Muscle of arm (tissue), 14 donors: Measurements from ENCODE around the gene ZMAT3. TPM values are rescaled to one million over a fixed set of nuclear protein-coding genes. Genes with fewer than 3 reads are reported as not detected.
"Not testable (repeated sequence)": the region's sequence is repeated elsewhere in the genome, so short reads cannot be mapped to it uniquely, and the experiment has no call there.

Source experiments
- DNase-seq: peaks from one replicate; pipeline ENCODE4 v3.0.0-alpha.2; 2013
- long read RNA-seq, 11 donors: transcript quantifications; one replicate each; lab custom pipeline, GENCODE V29; 2026
- polyA plus RNA-seq, 12 donors: library from polyadenylated mRNA; unstranded; fragments of 120-200 nt; gene quantifications; one replicate each; pipeline ENCODE4 v1.2.1, GENCODE V29; 2013; ENCODE audit not compliant: insufficient read length in 12 of 12

ZMAT3 gene, protein sequence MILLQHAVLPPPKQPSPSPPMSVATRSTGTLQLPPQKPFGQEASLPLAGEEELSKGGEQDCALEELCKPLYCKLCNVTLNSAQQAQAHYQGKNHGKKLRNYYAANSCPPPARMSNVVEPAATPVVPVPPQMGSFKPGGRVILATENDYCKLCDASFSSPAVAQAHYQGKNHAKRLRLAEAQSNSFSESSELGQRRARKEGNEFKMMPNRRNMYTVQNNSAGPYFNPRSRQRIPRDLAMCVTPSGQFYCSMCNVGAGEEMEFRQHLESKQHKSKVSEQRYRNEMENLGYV
- 1 to 10 TPM in 11 of 12 donors, not detected in 1; 2.8 to 8.6 (median 6.8) TPM for polyA plus RNA-seq
- long read RNA-seq, donor 1, partial matches to known transcripts, result 0 of 1 reads
- long read RNA-seq, donor 1, other reads (novel, unspliced or antisense), result 0 of 1 reads
- long read RNA-seq, donor 2, full-length matches to known transcripts, result 1 of 1 reads
- long read RNA-seq, donor 2, partial matches to known transcripts, result 0 of 1 reads
- long read RNA-seq, donor 2, other reads (novel, unspliced or antisense), result 0 of 1 reads
- long read RNA-seq, donor 3, result 0 reads
- long read RNA-seq, donor 4, result 0 reads
- long read RNA-seq, donor 5, full-length matches to known transcripts, result 2 of 2 reads
- long read RNA-seq, donor 5, partial matches to known transcripts, result 0 of 2 reads
- long read RNA-seq, donor 5, other reads (novel, unspliced or antisense), result 0 of 2 reads
- long read RNA-seq, donor 6, result 0 reads
- long read RNA-seq, donor 7, full-length matches to known transcripts, result 2 of 2 reads
- long read RNA-seq, donor 7, partial matches to known transcripts, result 0 of 2 reads
- long read RNA-seq, donor 7, other reads (novel, unspliced or antisense), result 0 of 2 reads
- long read RNA-seq, donor 8, result 0 reads
- long read RNA-seq, donor 9, result 0 reads
- long read RNA-seq, donor 10, full-length matches to known transcripts, result 1 of 1 reads
- long read RNA-seq, donor 10, partial matches to known transcripts, result 0 of 1 reads
- long read RNA-seq, donor 10, other reads (novel, unspliced or antisense), result 0 of 1 reads
- long read RNA-seq, donor 11, partial matches to known transcripts, result 0 of 1 reads
- long read RNA-seq, donor 11, other reads (novel, unspliced or antisense), result 0 of 1 reads

DNA sequence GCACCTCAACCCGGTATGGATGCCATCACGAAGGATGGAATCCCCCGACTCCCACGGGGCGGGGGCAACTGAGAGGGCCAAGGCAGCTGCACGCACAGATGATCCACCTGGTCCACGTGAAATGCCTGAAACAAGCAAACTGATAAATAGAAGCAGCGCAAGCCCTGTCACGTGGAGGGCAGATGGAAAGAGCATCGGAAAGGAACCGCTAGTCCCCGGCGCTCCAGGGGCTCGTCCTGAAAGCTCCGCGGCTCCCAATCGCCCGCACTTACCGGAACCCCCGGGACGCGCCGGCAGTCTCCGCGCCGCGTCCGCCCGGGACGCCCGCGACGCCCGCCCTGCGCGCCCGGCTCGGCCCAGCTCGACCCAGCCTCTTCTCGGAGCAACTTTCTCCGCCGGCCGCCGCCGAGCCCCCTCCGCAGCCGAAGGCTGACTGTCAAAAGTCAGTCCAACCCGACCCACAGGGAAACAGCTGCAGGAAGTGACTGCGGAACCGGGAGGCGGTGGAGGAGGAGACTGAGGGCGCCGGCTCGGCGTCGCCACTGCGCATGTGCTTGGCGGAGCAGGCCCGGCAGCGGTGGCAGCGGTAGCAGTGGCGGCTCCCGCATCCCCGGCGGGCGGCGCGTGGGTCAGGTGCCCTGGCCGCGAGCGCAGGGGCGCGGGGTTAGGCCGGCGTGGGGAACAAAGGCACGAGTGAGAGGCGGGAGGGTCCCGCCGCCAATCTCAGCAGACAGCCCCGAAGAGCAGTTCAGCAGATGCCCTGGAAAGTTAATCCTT, at the start of gene ZMAT3:
ZMAT3 (minus strand) TSS at position 487 of the 777 bp plus-strand sequence. CDS start 4,057 bp downstream, outside the sequence.
- peak; percentile 88 for DNase-seq

DNA sequence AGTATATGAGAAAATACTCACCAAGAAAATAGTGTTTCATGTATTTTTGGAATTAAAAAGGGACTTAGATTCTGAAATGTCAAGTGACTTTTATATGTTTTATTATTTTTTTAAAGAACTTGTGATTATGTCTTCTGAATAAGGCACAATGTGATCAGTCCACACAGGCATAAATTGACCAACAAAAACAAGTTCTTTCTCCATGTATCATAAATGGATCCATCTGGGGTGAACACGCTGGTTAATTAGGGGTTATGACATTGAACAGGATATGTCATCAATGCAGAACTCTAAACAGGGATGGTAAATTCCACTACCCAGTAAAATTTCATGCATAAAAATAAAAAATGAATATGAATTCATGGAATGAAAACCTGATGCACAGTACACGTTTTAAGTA, 45.2 kb upstream of the ZMAT3 start:
- DNase-seq, result no peak

DNA sequence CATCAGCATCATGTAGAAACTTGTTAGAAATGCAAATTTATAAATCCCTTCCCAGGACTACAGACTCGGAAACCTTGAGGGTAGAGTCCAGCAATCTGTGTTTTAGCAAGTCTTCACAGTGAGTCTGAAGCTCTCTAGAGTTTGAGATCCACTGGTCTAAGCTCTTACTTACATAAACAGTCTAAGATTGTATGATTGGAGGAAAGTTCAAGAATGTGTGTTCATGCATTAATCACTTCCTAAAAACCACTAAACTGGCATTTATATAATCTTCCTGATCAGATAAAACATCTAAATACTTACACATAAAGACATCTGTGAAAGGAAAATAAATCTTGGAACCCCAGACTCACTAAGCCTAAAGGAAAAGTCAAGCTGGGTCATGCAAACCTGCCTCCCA, 43.8 kb upstream of the ZMAT3 start:
- not testable (repeated sequence) for DNase-seq

DNA sequence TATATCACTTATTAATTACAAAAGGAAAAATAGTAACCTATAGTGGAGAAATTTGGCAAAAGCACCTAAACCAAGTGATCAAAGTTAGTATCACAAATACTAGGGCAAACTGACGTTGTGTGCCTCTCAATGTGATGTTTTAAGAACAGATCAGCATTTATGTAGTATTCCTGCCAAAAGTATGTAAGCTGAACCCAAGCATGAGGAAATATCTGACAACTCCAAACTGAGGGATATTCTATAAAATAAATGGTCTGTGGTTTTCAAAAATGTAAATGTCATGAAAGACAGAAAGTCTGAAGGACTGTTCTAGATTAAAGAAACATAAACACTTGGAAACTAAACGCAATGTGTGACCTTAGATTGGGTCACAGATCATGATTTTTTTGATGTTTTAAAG, 42.3 kb upstream of the ZMAT3 start:
- no peak for DNase-seq

DNA sequence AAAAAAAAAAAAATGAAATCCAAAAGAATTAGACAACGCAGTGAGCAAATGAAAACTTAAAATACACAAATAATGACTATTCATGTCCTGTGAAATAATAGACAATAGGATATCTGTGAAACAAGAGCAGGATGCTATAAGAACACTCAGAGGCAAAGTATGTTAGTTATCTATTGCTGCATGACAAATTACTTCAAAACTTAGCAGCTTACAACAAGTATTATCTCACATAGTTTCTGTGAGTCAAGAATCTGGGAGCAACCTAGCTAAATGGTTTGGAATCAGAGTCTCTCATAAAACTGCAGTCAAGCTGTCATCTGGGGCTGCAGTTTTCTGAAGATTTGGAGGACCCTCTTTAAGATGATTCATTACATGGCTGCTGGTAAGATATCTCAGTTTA, 36.5 kb upstream of the ZMAT3 start:
- DNase-seq, result no peak

DNA sequence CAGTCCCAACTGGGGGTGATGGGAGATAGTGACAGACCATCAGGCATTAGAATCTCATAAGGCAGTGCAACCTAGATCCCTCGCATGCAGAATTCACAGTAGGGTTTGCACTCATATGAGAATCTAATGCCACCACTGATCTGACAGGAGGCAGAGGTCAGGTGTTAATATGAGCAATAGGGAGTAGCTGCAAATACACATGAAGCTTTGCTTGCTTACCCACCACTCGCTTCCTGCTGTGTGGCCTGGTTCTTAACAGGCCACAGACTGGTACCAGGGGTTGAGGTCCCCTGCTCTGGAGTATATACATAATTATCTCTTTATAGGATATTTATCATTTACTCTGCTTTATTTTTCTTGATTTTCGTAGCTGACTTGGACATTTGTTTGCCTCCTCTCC, 36.0 kb upstream of the ZMAT3 start:
- DNase-seq, result no peak

DNA sequence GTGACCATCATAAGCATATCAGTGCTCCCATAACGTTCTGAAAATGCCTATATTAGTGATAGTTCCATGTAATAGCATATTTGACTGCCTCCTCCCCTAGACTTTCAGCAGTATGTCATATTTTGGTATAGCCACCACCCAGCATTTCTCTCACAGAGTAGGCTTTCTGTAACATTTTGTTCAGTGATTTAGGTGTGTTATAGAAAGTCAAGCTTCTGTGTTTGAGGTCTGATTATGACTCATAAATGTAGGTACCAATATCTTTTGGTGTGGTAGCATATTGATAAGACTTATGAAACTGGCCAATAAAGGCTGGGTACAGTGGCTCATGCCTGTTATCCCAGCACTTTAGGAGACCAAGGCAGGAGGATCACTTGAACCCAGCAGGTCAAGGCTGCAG, 34.3 kb upstream of the ZMAT3 start:
- no peak for DNase-seq

DNA sequence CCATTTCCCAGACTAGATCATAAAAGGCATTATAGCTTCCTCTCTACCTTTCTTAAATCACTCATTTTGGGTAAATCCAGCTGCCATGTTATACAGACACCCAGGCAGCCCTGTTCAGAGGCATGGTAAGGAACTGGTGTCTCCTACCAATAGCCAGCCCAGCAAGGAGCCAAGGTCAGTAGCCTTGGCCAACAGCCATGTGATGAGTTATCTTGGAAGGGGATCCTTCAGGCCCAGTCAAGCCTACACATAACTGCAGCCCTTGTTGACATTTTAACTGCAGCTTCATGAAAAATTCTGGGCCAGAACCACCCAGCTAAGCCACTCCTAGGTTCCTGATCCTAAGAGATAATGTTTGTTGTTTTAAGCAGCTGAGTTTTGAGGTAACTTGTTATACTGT, 29.0 kb upstream of the ZMAT3 start:
- DNase-seq, result peak; percentile 0

DNA sequence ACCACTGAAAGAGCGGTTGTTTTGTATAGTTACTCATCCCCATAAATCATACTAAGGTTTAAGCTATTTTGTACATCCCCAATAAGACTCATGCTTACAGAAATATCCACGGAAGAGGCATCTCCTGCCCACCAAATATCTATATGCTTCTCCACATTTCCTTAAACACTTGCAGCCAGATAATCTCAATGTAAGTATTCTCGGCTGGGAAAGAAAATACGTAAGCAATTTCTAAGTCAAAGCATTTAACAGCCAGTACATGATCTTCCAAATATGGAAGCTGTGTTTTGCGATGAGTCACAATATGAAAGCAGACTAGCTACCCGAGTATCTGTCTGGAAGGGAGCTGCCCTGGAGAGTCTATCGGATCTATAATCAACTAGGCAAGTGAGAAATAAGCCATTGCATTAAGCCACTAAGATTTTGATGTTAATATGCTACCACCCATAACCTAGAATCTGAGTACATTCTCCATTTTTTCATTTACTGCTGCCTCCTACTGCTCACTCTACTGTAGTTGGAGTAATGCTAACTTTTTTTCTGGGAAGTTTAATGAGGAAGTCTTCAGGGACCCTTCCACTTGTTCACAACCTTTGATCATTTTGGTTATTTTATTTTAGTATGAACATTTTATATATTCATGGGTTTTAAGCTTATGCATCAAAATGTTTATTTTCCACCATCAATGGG, 26.9 kb upstream of the ZMAT3 start:
- DNase-seq, result no peak

DNA sequence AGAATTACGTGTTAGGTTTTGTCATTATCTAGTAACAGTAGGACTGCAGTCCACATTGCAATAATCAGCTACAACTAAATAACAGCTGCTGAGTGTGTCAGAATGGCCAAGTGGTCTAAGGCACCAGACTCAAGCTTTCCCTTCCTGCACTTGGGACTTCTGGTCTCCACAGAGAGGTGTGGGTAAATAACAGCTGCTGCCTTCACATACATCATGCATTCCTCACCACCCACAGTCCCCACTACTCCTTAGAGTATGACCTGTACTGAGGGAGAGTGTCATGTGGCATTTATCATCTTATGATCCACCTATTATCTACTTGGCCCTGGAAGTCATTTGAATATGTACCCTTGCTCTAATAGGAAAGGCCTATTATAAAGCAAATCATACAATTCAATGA, 22.2 kb upstream of the ZMAT3 start:
- DNase-seq, result no peak

DNA sequence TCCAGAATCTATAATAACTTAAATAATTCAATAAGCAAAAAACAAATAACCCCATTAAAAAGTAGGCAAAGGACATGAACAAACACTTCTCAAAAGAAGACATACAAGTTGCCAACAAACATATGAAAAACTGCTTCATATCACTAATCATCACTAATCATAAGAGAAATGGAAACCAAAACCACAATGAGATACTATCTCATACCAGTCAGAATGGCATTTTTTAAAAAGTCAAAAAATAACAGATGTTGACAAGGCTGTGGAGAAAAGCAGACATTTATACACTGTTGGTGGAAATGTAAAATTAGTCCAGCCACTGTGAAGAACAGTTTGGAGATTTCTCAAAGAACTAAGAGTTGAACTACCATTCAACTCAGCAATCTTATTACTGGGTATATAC, 19.5 kb upstream of the ZMAT3 start:
- DNase-seq, result no peak

DNA sequence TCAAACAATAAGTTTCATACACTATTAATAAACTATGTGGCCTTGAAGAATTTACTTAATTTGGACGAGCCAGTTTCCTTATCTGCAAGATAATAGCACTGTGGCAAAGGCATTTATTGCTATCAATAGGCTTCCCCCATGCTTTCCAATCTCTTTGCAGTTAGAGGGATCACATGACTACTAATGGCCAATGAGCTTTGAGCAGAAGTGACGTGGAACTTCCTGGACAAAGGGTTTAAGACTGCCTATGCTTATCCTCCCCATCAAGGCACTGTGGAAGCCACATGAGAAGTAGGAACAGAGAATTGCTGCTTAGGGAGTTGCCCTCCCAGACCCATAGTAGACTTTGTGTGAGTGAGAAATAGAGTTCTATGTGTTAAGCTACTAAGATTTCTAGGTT, 16.7 kb upstream of the ZMAT3 start:
- no peak for DNase-seq

DNA sequence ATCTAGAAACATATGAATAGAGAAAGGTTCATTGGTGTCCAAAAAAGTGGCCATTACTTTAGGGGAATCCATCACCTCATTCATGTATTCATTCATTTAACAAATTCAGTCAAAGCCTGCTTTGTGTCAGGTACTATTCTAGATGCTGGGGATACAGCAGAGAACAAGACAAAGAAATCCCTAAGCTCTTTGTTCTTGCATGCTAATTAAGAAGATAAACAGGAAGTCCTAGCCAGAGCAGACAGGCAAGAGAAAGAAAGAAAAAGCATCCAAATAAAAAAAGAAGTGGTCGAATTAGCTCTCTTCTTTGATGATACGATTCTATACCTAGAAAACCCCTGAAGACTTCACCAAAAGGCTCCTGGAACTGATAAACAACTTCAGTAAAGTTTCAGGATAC, 12.4 kb upstream of the ZMAT3 start:
- DNase-seq, result no peak

DNA sequence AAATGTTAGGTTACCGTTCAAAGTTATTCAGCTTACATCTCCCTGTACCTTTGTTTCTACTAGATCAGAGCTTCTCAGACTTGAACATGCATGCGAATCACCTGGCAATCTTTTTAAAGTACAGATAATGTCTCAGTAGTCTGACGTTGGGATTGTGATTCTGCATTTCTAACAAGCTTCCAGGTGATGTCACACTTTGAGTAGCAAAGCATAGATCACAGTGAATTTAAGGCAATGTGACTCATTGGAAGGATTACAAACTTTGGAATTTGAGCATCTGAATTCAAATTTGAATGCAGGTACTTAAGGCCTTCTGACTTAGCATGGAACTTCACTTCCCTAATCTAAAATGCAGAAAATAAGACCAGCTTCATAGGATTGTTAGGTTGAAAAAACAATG, 10.8 kb upstream of the ZMAT3 start:
- no peak for DNase-seq

DNA sequence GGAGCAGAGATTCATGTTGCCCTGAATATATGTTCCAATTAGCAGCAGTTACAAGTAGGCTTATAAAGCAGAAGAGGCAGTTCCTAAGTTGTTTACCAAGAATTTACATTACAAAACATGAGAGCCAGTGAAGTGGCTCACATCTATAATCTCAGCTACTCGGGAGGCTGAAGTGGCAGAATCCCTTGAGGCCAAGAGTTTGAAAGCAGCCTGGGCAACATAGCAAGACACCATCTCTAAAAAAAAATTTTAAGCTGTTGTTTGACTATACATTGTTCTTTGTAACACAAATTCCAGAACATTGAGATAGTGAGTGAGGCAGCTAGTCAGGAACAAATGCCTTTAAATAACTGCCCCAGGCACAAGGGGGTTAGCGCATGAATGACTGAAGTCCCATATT, 10.3 kb upstream of the ZMAT3 start:
- DNase-seq, result no peak

DNA sequence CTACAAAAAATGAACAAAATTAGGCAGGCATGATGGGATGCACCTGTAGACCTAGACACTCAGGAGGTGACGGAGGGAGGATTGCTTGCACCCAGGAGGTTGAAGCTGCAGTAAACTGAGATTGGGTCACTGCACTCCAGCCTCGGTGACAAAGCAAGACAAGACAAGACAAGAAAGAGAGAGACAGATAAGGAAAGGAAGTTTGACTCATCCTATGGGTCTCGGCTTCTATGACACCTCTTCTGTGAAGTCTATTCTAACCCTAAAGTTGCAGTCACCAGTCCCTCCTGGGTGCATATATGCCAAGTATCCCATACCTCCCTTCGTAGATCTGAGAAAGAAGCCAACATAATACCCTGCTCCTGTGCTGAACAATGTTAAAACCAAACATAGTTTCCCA, 7.9 kb upstream of the ZMAT3 start:
- DNase-seq, result no peak

DNA sequence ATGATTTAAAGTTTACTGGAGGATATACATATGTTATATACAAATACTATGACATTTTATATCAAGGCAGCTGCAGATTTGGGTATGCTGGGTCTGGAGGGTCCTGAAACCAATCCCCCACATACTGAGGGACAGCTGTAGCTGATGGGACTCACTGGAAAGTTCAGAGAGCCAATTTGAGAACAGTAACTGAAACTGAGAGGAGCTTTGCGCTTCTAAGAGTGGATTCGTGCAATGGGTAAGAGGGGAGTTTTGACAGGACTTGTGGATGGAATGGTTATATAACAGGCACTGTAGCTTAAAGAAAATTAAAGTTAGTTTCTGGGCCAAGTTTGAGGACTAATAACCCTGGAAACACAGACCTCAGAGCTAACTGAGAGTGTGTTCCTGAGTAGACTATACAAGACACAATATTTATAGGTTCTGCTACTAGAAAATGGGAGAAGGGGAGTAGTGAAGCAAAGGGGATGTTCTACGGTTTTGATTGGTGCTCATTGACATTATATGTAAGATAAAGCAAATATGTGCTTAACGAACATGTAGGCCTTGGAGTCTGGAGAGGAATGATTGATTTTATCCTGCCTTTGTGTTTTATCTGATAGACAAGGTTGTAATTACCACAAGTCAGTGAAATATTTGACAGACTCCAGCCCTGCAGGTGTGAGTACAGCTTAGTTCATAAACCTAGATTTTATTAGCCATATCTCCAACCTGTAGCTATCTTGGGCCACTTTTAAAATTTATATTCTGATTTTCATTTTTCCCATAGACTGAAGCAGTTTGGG, 4.8 kb upstream of the ZMAT3 start:
- DNase-seq, result no peak

DNA sequence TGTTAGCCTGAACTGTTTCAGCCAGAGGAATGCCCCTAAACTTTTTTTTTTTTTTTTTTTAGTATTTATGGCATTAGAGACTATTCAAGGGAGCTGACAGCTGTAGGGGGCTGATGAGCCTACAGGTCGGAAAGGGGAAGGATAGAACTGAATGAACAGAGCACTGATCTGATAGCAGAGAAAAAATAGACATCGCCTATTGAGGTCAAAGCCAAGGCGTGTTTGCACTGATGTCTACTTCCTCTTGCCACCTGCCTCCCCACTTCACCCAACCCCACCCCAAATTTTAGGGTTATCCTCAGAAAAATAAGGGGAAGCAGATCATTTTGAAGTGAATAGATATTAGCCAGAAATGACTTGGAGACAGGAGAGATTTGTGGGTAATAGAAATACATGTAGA, 3.0 kb upstream of the ZMAT3 start:
- DNase-seq, result no peak

DNA sequence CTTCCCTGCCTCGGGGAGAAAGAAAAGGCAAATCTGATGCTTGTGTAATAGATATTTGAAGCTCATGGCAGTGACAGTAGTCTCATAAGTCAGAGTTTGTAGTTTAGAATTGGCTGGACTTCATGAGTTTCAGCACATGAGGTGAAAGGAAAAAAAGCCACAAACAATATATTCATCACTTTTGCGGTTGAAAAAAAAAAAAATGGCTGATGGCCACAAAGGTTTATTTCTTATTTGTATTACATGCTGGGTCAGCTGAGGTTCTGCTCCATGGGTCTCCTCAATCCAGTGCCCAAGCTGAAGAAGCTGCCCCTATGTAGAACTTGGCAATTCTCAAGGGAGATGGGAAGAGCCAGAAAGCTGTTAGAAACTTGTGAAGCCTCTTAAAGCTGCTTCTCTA, 2.2 kb upstream of the ZMAT3 start:
- DNase-seq, result no peak

DNA sequence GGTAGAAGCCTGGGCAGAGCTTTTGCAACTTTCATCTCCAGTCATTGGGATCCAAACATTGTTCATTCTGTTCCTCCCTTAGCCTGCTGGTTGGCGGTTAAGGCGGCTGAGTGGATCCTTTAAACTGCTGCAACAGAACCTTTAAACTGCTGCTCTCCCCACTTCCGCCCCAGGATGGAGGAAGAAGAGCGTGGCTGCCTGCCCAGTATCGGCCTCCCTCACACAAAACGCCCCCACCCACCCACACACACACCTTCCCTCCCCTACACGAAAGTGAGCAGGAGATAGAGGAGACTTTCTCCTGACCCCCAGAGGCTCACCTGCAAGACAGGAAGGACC, 460 bp upstream of the ZMAT3 start:
- peak; percentile 41 for DNase-seq

DNA sequence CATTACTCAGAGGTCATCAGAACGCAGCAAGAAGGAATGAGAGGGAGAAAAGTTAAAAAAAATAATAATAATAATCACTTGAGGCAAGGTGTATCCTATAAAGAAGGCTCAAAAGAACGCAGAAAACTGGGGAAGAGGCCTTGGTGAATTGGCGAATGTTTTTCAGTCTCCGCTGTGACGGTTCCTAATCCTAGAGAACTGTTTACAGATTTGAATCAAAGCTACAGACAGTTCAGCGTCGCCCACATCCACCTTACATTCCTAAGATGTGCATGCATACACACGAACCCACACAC, 634 bp downstream of the ZMAT3 start:
- DNase-seq, result no peak
